ENCODE results near the gene IL10RB. TPM values are rescaled to one million over a fixed set of nuclear protein-coding genes. Genes with fewer than 3 reads are reported as not detected.

Gene IL10RB
- total and polyA plus RNA-seq, 2 experiments from 2014 or later: 2.2 to 2.5 TPM

DNA sequence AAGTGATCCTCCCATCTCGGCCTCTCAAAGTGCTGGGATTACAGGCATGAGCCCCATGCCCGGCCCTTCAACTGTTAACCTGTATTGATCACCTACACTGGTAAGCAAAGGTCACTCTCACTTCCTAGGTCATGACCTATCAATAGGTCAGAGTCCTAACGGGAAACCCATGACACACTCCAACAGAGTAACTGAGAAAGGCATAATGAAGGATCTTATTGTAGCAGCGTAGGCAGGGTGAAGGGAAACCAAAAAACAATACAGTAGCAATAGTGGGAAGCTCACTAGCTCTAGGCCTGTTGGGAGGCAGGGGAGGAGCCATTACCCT lies 39.1 kb downstream of the IL10RB start:
- Mint-ChIP-seq H3K36me3 (ENCODE audit: low read depth) (no peaks in the 10 kb centered on the region), H3K27ac (no peak overlapping the region), H3K4me1 (no peaks in the 10 kb centered on the region; the same call in 2 of the 3 replicates), H3K4me3 (no peak overlapping the region), H3K27me3 (ENCODE audit: insufficient read depth, low read depth, poor library complexity) (no peaks in the 10 kb centered on the region), H3K9me3 (no peaks in the 10 kb centered on the region)
- H3K4me3 ChIP-seq: no peak overlapping the region
- no peak overlapping the region for H3K4me2 ChIP-seq
- H3K27me3 ChIP-seq (ENCODE audit: insufficient read depth): no peaks in the 10 kb centered on the region
- H3K27ac ChIP-seq (ENCODE audit: low read depth): no peak overlapping the region
- H3K79me2 ChIP-seq (replicated peaks; ENCODE audit: insufficient read depth): no peaks in the 10 kb centered on the region
- H3K36me3 ChIP-seq (ENCODE audit: insufficient read depth): no peaks in the 10 kb centered on the region
- no peaks in the 10 kb centered on the region for H3K4me1 ChIP-seq (ENCODE audit: insufficient read depth)
- TF ChIP-seq ZNF331 (CRISPR knock-in tag; IDR thresholded peaks at IDR 0.05; ENCODE audit: low read depth) (no peak), EZH2phosphoT487 (IDR thresholded peaks at IDR 0.05; ENCODE audit: unreplicated experiment) (no peak)
- TF ChIP-seq, protein P1, sequence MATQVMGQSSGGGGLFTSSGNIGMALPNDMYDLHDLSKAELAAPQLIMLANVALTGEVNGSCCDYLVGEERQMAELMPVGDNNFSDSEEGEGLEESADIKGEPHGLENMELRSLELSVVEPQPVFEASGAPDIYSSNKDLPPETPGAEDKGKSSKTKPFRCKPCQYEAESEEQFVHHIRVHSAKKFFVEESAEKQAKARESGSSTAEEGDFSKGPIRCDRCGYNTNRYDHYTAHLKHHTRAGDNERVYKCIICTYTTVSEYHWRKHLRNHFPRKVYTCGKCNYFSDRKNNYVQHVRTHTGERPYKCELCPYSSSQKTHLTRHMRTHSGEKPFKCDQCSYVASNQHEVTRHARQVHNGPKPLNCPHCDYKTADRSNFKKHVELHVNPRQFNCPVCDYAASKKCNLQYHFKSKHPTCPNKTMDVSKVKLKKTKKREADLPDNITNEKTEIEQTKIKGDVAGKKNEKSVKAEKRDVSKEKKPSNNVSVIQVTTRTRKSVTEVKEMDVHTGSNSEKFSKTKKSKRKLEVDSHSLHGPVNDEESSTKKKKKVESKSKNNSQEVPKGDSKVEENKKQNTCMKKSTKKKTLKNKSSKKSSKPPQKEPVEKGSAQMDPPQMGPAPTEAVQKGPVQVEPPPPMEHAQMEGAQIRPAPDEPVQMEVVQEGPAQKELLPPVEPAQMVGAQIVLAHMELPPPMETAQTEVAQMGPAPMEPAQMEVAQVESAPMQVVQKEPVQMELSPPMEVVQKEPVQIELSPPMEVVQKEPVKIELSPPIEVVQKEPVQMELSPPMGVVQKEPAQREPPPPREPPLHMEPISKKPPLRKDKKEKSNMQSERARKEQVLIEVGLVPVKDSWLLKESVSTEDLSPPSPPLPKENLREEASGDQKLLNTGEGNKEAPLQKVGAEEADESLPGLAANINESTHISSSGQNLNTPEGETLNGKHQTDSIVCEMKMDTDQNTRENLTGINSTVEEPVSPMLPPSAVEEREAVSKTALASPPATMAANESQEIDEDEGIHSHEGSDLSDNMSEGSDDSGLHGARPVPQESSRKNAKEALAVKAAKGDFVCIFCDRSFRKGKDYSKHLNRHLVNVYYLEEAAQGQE (IDR thresholded peaks at IDR 0.05; ENCODE audit: unreplicated experiment): no peak
- TF ChIP-seq, protein P2, sequence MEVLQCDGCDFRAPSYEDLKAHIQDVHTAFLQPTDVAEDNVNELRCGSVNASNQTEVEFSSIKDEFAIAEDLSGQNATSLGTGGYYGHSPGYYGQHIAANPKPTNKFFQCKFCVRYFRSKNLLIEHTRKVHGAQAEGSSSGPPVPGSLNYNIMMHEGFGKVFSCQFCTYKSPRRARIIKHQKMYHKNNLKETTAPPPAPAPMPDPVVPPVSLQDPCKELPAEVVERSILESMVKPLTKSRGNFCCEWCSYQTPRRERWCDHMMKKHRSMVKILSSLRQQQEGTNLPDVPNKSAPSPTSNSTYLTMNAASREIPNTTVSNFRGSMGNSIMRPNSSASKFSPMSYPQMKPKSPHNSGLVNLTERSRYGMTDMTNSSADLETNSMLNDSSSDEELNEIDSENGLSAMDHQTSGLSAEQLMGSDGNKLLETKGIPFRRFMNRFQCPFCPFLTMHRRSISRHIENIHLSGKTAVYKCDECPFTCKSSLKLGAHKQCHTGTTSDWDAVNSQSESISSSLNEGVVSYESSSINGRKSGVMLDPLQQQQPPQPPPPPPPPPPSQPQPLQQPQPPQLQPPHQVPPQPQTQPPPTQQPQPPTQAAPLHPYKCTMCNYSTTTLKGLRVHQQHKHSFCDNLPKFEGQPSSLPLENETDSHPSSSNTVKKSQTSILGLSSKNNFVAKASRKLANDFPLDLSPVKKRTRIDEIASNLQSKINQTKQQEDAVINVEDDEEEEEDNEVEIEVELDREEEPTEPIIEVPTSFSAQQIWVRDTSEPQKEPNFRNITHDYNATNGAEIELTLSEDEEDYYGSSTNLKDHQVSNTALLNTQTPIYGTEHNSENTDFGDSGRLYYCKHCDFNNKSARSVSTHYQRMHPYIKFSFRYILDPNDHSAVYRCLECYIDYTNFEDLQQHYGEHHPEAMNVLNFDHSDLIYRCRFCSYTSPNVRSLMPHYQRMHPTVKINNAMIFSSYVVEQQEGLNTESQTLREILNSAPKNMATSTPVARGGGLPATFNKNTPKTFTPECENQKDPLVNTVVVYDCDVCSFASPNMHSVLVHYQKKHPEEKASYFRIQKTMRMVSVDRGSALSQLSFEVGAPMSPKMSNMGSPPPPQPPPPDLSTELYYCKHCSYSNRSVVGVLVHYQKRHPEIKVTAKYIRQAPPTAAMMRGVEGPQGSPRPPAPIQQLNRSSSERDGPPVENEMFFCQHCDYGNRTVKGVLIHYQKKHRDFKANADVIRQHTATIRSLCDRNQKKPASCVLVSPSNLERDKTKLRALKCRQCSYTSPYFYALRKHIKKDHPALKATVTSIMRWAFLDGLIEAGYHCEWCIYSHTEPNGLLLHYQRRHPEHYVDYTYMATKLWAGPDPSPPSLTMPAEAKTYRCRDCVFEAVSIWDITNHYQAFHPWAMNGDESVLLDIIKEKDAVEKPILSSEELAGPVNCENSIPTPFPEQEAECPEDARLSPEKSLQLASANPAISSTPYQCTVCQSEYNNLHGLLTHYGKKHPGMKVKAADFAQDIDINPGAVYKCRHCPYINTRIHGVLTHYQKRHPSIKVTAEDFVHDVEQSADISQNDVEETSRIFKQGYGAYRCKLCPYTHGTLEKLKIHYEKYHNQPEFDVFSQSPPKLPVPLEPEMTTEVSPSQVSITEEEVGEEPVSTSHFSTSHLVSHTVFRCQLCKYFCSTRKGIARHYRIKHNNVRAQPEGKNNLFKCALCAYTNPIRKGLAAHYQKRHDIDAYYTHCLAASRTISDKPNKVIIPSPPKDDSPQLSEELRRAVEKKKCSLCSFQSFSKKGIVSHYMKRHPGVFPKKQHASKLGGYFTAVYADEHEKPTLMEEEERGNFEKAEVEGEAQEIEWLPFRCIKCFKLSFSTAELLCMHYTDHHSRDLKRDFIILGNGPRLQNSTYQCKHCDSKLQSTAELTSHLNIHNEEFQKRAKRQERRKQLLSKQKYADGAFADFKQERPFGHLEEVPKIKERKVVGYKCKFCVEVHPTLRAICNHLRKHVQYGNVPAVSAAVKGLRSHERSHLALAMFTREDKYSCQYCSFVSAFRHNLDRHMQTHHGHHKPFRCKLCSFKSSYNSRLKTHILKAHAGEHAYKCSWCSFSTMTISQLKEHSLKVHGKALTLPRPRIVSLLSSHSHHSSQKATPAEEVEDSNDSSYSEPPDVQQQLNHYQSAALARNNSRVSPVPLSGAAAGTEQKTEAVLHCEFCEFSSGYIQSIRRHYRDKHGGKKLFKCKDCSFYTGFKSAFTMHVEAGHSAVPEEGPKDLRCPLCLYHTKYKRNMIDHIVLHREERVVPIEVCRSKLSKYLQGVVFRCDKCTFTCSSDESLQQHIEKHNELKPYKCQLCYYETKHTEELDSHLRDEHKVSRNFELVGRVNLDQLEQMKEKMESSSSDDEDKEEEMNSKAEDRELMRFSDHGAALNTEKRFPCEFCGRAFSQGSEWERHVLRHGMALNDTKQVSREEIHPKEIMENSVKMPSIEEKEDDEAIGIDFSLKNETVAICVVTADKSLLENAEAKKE (CRISPR knock-in tag; IDR thresholded peaks at IDR 0.05): no peak
- 0 out of 2 replicates have a peak, but pooled peaks cover 4% of the 10 kb centered on the region for H3K9me2 ChIP-seq (ENCODE audit: insufficient read depth)
- DNase-seq (ENCODE audit: low spot score): no peak
- no peak for ATAC-seq
- H2AFZ ChIP-seq: no peak overlapping the region
- H4K20me1 ChIP-seq (replicated peaks; ENCODE audit: insufficient read depth): no peaks in the 10 kb centered on the region
- H3F3A ChIP-seq (replicated peaks; ENCODE audit: low read depth): no peaks in the 10 kb centered on the region
